Occipital lobe (tissue), 1 donor: Measurements from ENCODE around the gene ARMC8. TPM values are rescaled to one million over a fixed set of nuclear protein-coding genes. Genes with fewer than 3 reads are reported as not detected.

ENCODE experiments used
- total RNA-seq: library from RNA; depleted of rRNA; stranded (reverse); fragments of >200 nt; gene quantifications from one replicate; pipeline ENCODE4 v1.2.3, GENCODE V29; 2014

Gene ARMC8
- total RNA-seq, 1 donor from 2014 or later: 85.6 TPM

Other genes starting within 250 kb of the ARMC8 start
- not detected for gene CLDN18, start 177.1 kb upstream of the ARMC8 start, total RNA-seq
- gene DZIP1L, start 71.7 kb upstream of the ARMC8 start, total RNA-seq: 9.2 TPM
- gene A4GNT, start 54.9 kb upstream of the ARMC8 start, total RNA-seq: not detected
- 38.8 TPM for gene DBR1, start 12.4 kb upstream of the ARMC8 start, total RNA-seq
- 2.3 TPM for gene NME9, start 142.6 kb downstream of the ARMC8 start, total RNA-seq
- 53.3 TPM for gene MRAS, start 161.3 kb downstream of the ARMC8 start, total RNA-seq
- 0.31 TPM for gene ESYT3, start 247.3 kb downstream of the ARMC8 start, total RNA-seq